DOHH2 (cell line): ENCODE results near the gene ZSWIM6.

Experiments used
- H3F3A ChIP-seq: fragments of 200-600 bp; sonication (generic), shearing (Covaris generic); 2 replicates; pipeline ENCODE4 v1.6.0; 2016; ENCODE audit warnings: antibody characterized with exemption, mild to moderate bottlenecking; ENCODE audit not compliant: control insufficient read depth, insufficient read depth
- H3K27ac ChIP-seq: fragments of 200-600 bp; sonication (generic); 2 replicates; pipeline ENCODE4 v1.5.1; 2014; ENCODE audit warnings: low read depth, mild to moderate bottlenecking, low read length, moderate library complexity
- H3K27me3 ChIP-seq: fragments of 200-600 bp; sonication (generic); 2 replicates; pipeline ENCODE4 v1.6.1; 2014; ENCODE audit warnings: mild to moderate bottlenecking, low read length, mixed read lengths; ENCODE audit not compliant: control insufficient read depth
- H3K36me3 ChIP-seq: fragments of 200-600 bp; sonication (generic); 2 replicates; pipeline ENCODE4 v1.6.1; 2014; ENCODE audit warnings: mild to moderate bottlenecking, low read length, moderate library complexity, mixed read lengths; ENCODE audit not compliant: control insufficient read depth
- H3K4me1 ChIP-seq: fragments of 200-600 bp; sonication (generic); 2 replicates; pipeline ENCODE4 v1.6.1; 2014; ENCODE audit warnings: mild to moderate bottlenecking, low read length, mixed read lengths; ENCODE audit not compliant: control insufficient read depth
- H3K4me2 ChIP-seq: fragments of 200-600 bp; sonication (generic); 2 replicates; pipeline ENCODE4 v1.6.0; 2014; ENCODE audit warnings: mild to moderate bottlenecking, low read length, moderate library complexity
- H3K4me3 ChIP-seq: fragments of 200-600 bp; sonication (generic); 2 replicates; pipeline ENCODE4 v1.5.1; 2014; ENCODE audit warnings: mild to moderate bottlenecking, low read length, mixed read lengths
- H3K79me2 ChIP-seq: fragments of 200-600 bp; sonication (generic); 2 replicates; pipeline ENCODE4 v1.6.1; 2014; ENCODE audit warnings: mild to moderate bottlenecking, low read length, mixed read lengths; ENCODE audit not compliant: control insufficient read depth
- H3K9me2 ChIP-seq: fragments of 200-600 bp; sonication (generic); replicated peaks from 2 replicates; pipeline ENCODE4 v1.6.1; 2014; ENCODE audit warnings: mild to moderate bottlenecking, low read length, mixed read lengths; ENCODE audit not compliant: control insufficient read depth
- H3K9me3 ChIP-seq: fragments of 200-600 bp; sonication (generic); 2 replicates; pipeline ENCODE4 v1.6.1; 2014; ENCODE audit warnings: antibody characterized with exemption, low read length, mixed read lengths; ENCODE audit not compliant: control insufficient read depth, insufficient read depth
- H4K20me1 ChIP-seq: fragments of 200-600 bp; sonication (generic); 2 replicates; pipeline ENCODE4 v1.6.0; 2014; ENCODE audit warnings: low read depth, mild to moderate bottlenecking, antibody characterized with exemption, low read length, moderate library complexity; ENCODE audit not compliant: control insufficient read depth, insufficient read depth
- EZH2phosphoT487 ChIP-seq: fragments of 200-600 bp; sonication (generic); IDR thresholded peaks from 2 replicates; pipeline ENCODE4 v1.6.1; 2017; ENCODE audit warnings: borderline replicate concordance, mild to moderate bottlenecking, antibody characterized with exemption, low read length, moderate library complexity, mixed read lengths
- TF ChIP-seq, protein P1 (sequence below): fragments of 200-600 bp; sonication (generic); IDR thresholded peaks from one replicate; pipeline ENCODE4 v1.5.1; 2014; ENCODE audit warnings: antibody characterized with exemption, mild to moderate bottlenecking, low read depth, low read length; ENCODE audit not compliant: poor library complexity, severe bottlenecking

The ZSWIM6 gene

DNA sequence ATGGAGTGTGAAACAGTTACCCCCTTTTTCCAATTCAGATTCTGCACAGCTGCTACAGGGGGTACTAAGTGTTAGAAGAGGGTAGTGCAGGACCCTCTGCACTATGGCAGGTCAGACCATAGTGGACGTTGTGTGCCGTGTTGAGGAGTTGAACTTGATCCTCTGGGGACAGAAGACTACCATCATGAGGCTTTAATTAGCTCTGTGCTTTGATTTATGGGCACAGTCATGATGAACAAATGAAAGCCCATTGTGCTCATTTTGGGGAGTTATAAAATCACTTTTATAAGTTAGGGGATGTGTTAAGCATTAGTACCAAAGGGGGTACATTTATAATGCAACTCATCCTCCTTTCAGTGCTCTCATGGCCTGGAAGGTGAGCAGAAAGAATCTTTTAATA lies 62.7 kb downstream of the ZSWIM6 start:
- no peak overlapping the region for H3K4me3 ChIP-seq
- H3K9me3 ChIP-seq: no peaks in the 10 kb centered on the region
- no peaks in the 10 kb centered on the region for H3K79me2 ChIP-seq
- H3K27me3 ChIP-seq: peaks cover 6% of the 10 kb centered on the region; the same call in 1 of the 2 replicates
- no peak for TF ChIP-seq EZH2phosphoT487
- TF ChIP-seq, protein P1, sequence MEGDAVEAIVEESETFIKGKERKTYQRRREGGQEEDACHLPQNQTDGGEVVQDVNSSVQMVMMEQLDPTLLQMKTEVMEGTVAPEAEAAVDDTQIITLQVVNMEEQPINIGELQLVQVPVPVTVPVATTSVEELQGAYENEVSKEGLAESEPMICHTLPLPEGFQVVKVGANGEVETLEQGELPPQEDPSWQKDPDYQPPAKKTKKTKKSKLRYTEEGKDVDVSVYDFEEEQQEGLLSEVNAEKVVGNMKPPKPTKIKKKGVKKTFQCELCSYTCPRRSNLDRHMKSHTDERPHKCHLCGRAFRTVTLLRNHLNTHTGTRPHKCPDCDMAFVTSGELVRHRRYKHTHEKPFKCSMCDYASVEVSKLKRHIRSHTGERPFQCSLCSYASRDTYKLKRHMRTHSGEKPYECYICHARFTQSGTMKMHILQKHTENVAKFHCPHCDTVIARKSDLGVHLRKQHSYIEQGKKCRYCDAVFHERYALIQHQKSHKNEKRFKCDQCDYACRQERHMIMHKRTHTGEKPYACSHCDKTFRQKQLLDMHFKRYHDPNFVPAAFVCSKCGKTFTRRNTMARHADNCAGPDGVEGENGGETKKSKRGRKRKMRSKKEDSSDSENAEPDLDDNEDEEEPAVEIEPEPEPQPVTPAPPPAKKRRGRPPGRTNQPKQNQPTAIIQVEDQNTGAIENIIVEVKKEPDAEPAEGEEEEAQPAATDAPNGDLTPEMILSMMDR: no peak
- H3K36me3 ChIP-seq: no peaks in the 10 kb centered on the region
- no peak overlapping the region for H3K4me2 ChIP-seq
- no peaks in the 10 kb centered on the region for H3F3A ChIP-seq
- H3K27ac ChIP-seq: no peak overlapping the region
- H3K4me1 ChIP-seq: no peaks in the 10 kb centered on the region
- no peaks in the 10 kb centered on the region for H4K20me1 ChIP-seq
- no peaks in the 10 kb centered on the region for H3K9me2 ChIP-seq

DNA sequence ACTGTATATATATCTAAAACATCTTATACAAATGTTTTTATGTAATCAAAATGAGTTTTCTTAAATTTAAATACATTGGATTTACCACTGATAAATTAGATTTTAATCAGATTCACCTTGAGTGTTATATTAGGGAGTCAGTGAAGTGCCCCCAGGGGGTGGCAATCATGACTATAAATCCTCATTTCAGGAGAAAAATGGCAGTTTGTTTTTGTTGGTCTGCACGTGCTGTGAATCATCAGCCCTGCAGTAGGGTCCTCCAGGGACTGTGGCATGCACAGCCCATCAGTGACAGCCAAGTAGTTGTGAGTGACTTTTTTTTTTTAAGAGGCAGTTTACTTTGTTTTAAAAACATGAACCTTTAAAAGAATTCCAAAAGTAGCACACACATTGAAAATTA lies 65.2 kb downstream of the ZSWIM6 start:
- Histone ChIP-seq H3K27me3 (peaks cover 6% of the 10 kb centered on the region; the same call in 1 of the 2 replicates), H3K79me2 (no peaks in the 10 kb centered on the region), H4K20me1 (no peaks in the 10 kb centered on the region), H3K27ac (no peak overlapping the region), H3K4me2 (no peak overlapping the region), H3K4me1 (no peaks in the 10 kb centered on the region), H3K9me2 (no peaks in the 10 kb centered on the region), H3K9me3 (no peaks in the 10 kb centered on the region), H3F3A (no peaks in the 10 kb centered on the region), H3K4me3 (no peak overlapping the region), H3K36me3 (no peaks in the 10 kb centered on the region)
- TF ChIP-seq, protein P1: no peak
- no peak for TF ChIP-seq EZH2phosphoT487

DNA sequence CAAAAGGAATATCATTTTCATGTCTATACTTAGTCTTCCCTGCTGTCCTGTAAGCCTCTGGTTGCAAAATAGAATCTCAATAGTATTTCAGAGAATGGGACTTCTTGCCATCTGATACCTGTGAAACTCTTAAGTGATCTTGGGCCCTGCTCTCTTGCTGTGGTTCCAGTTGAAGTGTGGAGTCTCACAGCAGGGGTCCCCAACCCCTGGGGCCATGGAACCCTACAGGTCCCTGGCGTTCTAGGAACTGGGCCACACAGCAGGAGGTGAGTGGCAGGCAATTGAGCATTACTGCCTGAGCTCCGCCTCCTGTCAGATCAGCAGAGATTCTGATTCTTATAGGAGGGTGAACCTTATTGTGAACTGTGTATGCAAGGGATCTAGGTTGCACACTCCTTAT lies 65.9 kb downstream of the ZSWIM6 start:
- no peaks in the 10 kb centered on the region for H3K79me2 ChIP-seq
- H4K20me1 ChIP-seq: no peaks in the 10 kb centered on the region

More for the DNA sequence above, 65.9 kb downstream of the ZSWIM6 start:
- Histone ChIP-seq H3K4me2 (no peak overlapping the region), H3K27ac (no peak overlapping the region), H3F3A (no peaks in the 10 kb centered on the region), H3K36me3 (no peaks in the 10 kb centered on the region), H3K4me3 (no peak overlapping the region), H3K9me3 (no peaks in the 10 kb centered on the region), H3K4me1 (no peaks in the 10 kb centered on the region), H3K27me3 (peaks cover 8% of the 10 kb centered on the region; the same call in 1 of the 2 replicates), H3K9me2 (no peaks in the 10 kb centered on the region)
- TF ChIP-seq, protein P1: no peak
- no peak for TF ChIP-seq EZH2phosphoT487
